GM18858 (cell line): ENCODE results near the gene TEKT3.

Experiments
- ATAC-seq: cut with Tn5 transposase; IDR thresholded peaks from one replicate; pipeline ENCODE4 v1.9.1; 2021; ENCODE audit not compliant: unreplicated experiment

The TEKT3 gene

GRCh38 chr17:15267996-15268395, 73.4 kb downstream of the TEKT3 start:
- no peak for ATAC-seq

- ATAC-seq, result no peak
Measured at GRCh38 chr17:15266325-15267125, 74.9 kb downstream of the TEKT3 start.

GRCh38 chr17:15265131-15265530, 76.3 kb downstream of the TEKT3 start, which contains the start of gene PMP22:
TSS of gene PMP22 (minus strand) at chr17:15265326. CDS start at chr17:15260727, 4,599 bp downstream.
- ATAC-seq, result no peak

GRCh38 chr17:15264542-15264941, 76.9 kb downstream of the TEKT3 start:
- no peak for ATAC-seq

GRCh38 chr17:15263680-15264079, 77.7 kb downstream of the TEKT3 start:
- no peak for ATAC-seq

GRCh38 chr17:15263206-15263579, 78.2 kb downstream of the TEKT3 start:
- ATAC-seq, result no peak

GRCh38 chr17:15262291-15263205, 78.8 kb downstream of the TEKT3 start:
- no peak for ATAC-seq

- no peak for ATAC-seq
Measured at GRCh38 chr17:15261802-15262290, 79.6 kb downstream of the TEKT3 start.

GRCh38 chr17:15261258-15261801, 80.1 kb downstream of the TEKT3 start:
- no peak for ATAC-seq

GRCh38 chr17:15260376-15261257, 80.8 kb downstream of the TEKT3 start:
- no peak for ATAC-seq

- no peak for ATAC-seq
Measured at GRCh38 chr17:15257796-15258512, 83.4 kb downstream of the TEKT3 start.

- peak; percentile 70 for ATAC-seq
Measured at GRCh38 chr17:15257258-15257788, 84.1 kb downstream of the TEKT3 start.

- no peak for ATAC-seq
Measured at GRCh38 chr17:15256689-15257088, 84.7 kb downstream of the TEKT3 start.

GRCh38 chr17:15255713-15256454, 85.5 kb downstream of the TEKT3 start:
- ATAC-seq, result no peak
